GM13977 (cell line): ENCODE data around the gene SLC22A23.

Source experiments
- DNase-seq: peaks from one replicate; pipeline ENCODE4 v3.0.0; 2012; ENCODE audit warnings: low spot score
- in situ Hi-C: fragments of 300-500 bp; cut with MboI; formaldehyde crosslinking; loops from one replicate; pipeline ENCODE4 v1.12.0; 2022; ENCODE audit warnings: low sequenced_read_pairs, low pct_unique_long_range_greater_than_20kb, mixed read lengths, inconsistent platforms; ENCODE audit not compliant: unreplicated experiment
- TF ChIP-seq, protein P1 (sequence below): IDR thresholded peaks from 2 replicates; pipeline ENCODE4 v1.5.1; 2012; ENCODE audit warnings: mild to moderate bottlenecking, control low read depth; ENCODE audit not compliant: insufficient read depth; ENCODE audit errors: extremely low read depth, missing control alignments

The SLC22A23 gene

DNA sequence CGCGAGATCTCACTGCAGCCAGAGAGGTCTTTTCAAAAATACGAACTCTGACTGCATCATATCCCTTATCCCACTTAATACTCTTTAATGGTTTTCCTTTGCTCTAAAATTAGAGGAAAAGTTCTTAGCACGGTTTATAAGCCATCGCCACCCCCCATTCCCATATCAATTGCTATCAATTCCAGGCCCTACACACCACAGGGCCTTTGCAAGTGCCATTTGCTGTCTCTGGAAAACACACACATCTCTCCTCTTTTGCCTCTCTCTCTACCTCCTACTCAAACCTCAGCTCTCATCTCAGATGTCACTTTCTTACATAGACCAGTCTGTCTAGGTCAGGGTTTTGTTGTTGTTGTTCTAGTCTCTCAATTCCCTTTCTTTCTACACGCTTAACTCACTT, 9.8 kb downstream of the SLC22A23 start:
- no peak for DNase-seq
- TF ChIP-seq, protein P1, sequence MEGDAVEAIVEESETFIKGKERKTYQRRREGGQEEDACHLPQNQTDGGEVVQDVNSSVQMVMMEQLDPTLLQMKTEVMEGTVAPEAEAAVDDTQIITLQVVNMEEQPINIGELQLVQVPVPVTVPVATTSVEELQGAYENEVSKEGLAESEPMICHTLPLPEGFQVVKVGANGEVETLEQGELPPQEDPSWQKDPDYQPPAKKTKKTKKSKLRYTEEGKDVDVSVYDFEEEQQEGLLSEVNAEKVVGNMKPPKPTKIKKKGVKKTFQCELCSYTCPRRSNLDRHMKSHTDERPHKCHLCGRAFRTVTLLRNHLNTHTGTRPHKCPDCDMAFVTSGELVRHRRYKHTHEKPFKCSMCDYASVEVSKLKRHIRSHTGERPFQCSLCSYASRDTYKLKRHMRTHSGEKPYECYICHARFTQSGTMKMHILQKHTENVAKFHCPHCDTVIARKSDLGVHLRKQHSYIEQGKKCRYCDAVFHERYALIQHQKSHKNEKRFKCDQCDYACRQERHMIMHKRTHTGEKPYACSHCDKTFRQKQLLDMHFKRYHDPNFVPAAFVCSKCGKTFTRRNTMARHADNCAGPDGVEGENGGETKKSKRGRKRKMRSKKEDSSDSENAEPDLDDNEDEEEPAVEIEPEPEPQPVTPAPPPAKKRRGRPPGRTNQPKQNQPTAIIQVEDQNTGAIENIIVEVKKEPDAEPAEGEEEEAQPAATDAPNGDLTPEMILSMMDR: no peak
- in situ Hi-C loops: no loop called here

- in situ Hi-C loops: no loop called here
- DNase-seq: no peak
- TF ChIP-seq, protein P1: no peak
These were observed 10.7 kb downstream of the SLC22A23 start for GRCh38 chr6:3446184-3446583.

DNA sequence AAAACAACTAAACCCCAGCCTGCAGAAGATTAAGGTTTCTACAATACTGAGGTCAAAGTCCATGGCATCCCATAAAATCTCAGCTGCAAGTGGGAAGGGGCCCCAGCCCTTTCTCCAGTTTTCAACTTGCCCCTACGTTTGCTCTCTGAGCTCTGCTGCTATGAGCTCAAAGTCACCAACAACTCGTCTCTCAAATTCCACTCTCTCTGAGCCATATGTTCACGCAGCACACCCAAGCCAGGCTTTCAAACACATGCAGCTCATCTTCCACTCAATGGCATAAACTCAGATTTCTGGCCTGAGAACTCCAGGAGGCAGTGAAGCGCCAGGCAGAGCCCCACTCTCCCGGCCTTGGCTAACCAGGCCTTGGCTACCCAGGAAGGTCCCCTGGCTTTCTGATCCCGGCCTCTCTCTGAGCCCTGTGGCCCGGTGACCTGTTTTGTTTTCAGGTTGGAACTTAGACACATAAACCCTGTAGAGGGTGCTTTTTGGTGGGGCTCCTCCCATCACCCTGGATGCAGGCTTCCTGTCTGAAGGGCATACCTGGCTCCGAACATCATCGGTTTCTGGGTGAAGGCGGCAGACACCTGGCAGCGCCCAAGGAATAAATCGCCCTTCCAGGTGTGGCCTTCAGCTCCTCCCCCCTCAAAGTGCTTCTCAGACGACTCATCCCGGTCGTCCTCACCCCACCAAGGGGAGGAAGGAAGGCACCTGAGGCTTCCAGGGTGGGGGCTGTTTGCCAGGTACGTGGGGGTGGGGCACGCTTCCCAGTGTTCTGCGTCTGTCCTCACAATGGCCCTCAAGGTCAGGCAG, 12.4 kb downstream of the SLC22A23 start:
- TF ChIP-seq, protein P1: no peak
- in situ Hi-C loops: no loop called here
- DNase-seq: no peak

GRCh38 chr6:3443221-3443515, 13.7 kb downstream of the SLC22A23 start:
- in situ Hi-C loops: no loop called here
- TF ChIP-seq, protein P1: no peak
- DNase-seq: no peak

DNA sequence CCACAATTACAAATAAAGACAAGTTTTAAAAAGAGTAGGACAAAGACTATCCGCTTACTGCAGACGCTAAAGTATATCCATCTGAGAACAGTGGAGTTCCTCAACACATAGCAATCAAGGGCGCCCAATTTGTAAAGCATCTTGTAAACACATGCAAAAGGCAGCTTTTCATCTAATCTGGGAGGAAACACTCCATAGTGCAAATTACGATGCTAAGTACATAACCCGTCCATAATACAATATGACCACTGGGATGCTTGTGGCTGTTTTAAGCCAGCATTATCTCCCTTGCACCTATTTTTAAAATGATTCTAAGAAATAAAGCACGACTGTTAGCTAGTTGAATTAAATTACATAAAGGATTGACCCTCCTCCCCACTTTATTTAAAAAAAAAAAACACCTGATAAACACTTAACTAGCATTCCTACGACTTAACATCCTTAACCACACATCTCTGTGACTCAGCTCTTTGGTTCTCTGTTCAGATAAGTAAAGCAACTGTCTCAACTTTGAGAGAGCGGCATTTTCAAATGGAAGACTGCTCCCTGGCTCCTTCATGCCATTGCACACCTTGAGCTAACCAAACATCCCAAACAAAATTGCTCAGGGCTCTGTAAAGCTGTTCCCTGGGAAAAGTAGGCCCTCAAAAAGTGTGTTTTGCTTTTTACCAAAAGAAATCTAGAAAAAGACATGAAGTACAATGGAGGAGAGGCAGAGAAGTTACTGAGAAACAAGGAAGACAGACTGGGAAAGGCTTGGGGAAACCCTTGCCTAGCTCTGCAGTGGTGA, 14.2 kb downstream of the SLC22A23 start:
- DNase-seq: no peak
- in situ Hi-C loops: no loop called here
- TF ChIP-seq, protein P1: no peak

GRCh38 chr6:3440911-3441310, 15.9 kb downstream of the SLC22A23 start:
- TF ChIP-seq, protein P1: no peak
- DNase-seq: no peak
- in situ Hi-C loops: no loop called here
